Measurements from ENCODE around the gene TAC3.

The TAC3 gene

GRCh38 chr12:57051011-57051410, 34.7 kb upstream of the TAC3 start:
- Histone ChIP-seq H3K9me3 (no peaks in the 10 kb centered on the region), H3K27ac (no peak overlapping the region), H3K27me3 (peaks cover 0 to 5% of the 10 kb centered on the region in 2 donors), H3K4me1 (no peaks in the 10 kb centered on the region), H3K36me3 (no peaks in the 10 kb centered on the region), H3K4me3 (no peak overlapping the region)
- TF ChIP-seq CTCF (IDR thresholded peaks at IDR 0.05): no peak
- no peak for DNase-seq
- intact Hi-C loops (cut with DNase I; ENCODE audit: low total_unique reads): no loop called here

- H3K27me3 ChIP-seq: peaks cover 0 to 8% of the 10 kb centered on the region in 2 donors
- intact Hi-C loops (cut with DNase I; ENCODE audit: low total_unique reads): no loop called here
- H3K36me3 ChIP-seq: no peaks in the 10 kb centered on the region
- H3K27ac ChIP-seq: no peak within 1 kb of the TSS
- no peak within 1 kb of the TSS for H3K4me3 ChIP-seq
- no peaks in the 10 kb centered on the region for H3K4me1 ChIP-seq
- H3K9me3 ChIP-seq: no peaks in the 10 kb centered on the region
- TF ChIP-seq CTCF (IDR thresholded peaks at IDR 0.05): no peak
- no peak for DNase-seq
Observed at GRCh38 chr12:57049890-57050289, 33.6 kb upstream of the TAC3 start, which contains the start of gene MYO1A. MYO1A (minus strand) TSS chr12:57050129; CDS start chr12:57048323, 1,806 bp downstream.

- no peaks in the 10 kb centered on the region for H3K9me3 ChIP-seq
- no peak for DNase-seq
- H3K27ac ChIP-seq: no peak overlapping the region
- intact Hi-C loops (cut with DNase I; ENCODE audit: low total_unique reads): no loop called here
- no peak overlapping the region for H3K4me3 ChIP-seq
- no peak for TF ChIP-seq CTCF (IDR thresholded peaks at IDR 0.05)
- H3K36me3 ChIP-seq: no peaks in the 10 kb centered on the region
- no peaks in the 10 kb centered on the region for H3K4me1 ChIP-seq
- H3K27me3 ChIP-seq: peaks cover 0 to 10% of the 10 kb centered on the region in 2 donors
Observed at GRCh38 chr12:57049119-57049446, 32.8 kb upstream of the TAC3 start.

- no peak overlapping the region for H3K4me3 ChIP-seq
- TF ChIP-seq CTCF (IDR thresholded peaks at IDR 0.05): no peak
- H3K4me1 ChIP-seq: no peaks in the 10 kb centered on the region
- no peak for DNase-seq
- H3K27me3 ChIP-seq: peaks cover 0 to 10% of the 10 kb centered on the region in 2 donors
- H3K27ac ChIP-seq: no peak overlapping the region
- H3K9me3 ChIP-seq: no peaks in the 10 kb centered on the region
- intact Hi-C loops (cut with DNase I; ENCODE audit: low total_unique reads): no loop called here
- no peaks in the 10 kb centered on the region for H3K36me3 ChIP-seq
Observed at GRCh38 chr12:57048423-57049118, 32.2 kb upstream of the TAC3 start.

GRCh38 chr12:57047981-57048380, 31.7 kb upstream of the TAC3 start:
- Histone ChIP-seq H3K27ac (no peak overlapping the region), H3K36me3 (no peaks in the 10 kb centered on the region), H3K9me3 (no peaks in the 10 kb centered on the region), H3K4me1 (no peaks in the 10 kb centered on the region), H3K27me3 (peaks cover 0 to 10% of the 10 kb centered on the region in 2 donors), H3K4me3 (no peak overlapping the region)
- intact Hi-C loops (cut with DNase I; ENCODE audit: low total_unique reads): no loop called here
- no peak for TF ChIP-seq CTCF (IDR thresholded peaks at IDR 0.05)
- no peak for DNase-seq

All from tibial artery (tissue), 4 donors.